C1 segment of cervical spinal cord (tissue), 14 donors: ENCODE data around the gene TDRD12.
"Not testable (repeated sequence)": the region's sequence is repeated elsewhere in the genome, so short reads cannot be mapped to it uniquely, and the experiment has no call there.

ENCODE experiments used
- DNase-seq, 14 donors: peaks; one replicate each; lab custom pipeline; 2025; lab: John Stamatoyannopoulos, UW

Gene TDRD12

DNA sequence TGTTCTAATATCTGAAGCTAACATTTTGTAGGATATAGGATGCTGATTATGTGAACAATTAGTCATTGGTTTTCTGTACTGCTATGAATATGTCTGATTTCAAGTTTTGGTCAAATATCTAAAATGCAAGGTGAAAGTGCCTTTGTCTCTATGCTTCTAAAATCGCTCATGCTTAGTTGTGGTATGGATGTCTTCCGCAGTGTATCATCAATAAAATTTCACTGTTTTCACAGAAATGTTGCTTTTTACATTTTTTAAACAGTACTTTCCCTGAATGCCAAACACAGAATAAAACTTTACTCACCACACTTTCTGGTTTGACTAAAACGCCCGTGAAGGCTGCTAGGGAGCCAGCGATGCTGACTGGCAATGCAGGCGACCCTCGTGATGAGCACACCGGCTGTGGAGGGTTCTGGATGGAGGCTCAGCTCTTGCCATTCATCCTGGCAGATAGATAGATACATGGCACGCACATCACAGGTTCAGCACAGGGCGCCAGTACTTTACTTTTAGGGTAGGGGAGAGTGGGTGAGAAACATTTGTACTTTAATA is 109.9 kb downstream of the TDRD12 start:
- DNase-seq, result no peak

GRCh38 chr19:32830231-32831014 is 110.9 kb downstream of the TDRD12 start:
- DNase-seq, result no peak

DNA sequence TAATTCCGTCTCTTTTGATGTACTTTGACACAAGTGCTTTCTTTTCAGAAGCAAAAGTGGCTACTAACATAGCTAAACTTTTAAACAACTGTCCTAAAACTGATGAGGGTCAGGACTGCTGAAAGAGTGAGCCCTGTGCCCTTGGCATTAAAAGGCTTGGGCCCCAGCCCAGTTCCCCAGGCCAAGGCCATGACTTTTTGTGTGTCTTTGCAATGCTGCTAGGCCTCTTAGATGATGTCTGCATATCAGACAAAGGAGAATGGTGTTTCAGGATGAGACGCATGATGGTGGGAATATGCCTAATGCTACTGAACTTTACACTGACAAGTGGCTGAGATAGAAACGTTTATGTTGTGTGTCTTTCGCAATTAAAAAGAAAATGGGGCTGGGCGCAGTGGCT is 112.0 kb downstream of the TDRD12 start:
- DNase-seq, result no peak

DNA sequence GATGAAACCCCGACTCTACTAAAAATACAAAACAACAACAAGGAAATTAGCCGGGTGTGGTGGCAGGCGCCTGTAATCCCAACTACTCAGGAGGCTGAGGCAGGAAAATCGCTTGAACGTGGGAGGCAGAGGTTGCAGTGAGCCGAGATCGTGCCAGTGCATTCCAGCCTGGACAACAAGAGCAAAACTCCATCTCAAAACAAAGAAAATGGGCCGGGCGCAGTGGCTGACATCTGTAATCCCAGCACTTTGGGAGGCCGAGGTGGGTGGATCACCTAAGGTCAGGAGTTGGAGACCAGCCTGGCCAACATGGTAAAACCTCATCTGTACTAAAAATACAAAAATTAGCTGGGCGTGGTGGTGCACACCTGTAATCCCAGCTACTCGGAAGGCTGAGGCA is 112.5 kb downstream of the TDRD12 start:
- DNase-seq, result not testable (repeated sequence)

- DNase-seq, result not testable (repeated sequence)
These were observed 113.3 kb downstream of the TDRD12 start for GRCh38 chr19:32832825-32833224.

GRCh38 chr19:32833388-32833787 is 113.8 kb downstream of the TDRD12 start:
- DNase-seq, result not testable (repeated sequence)

DNA sequence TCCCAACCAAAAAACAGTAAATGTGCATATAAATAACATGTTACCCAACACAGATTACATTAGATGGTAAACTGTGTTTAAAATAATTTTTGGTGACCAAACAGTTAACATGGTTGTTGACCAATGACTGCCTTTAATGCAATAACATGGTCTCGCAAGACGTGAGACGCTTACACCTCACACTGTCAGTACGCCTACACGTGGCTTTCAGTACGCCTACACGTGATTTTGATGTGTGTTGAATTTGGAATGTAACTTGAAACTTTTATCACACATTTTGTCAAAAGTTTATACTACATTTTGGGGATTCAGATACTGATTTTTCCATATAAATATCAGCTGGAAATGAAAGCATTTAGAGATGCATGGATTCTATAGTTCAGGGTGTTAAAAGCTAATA is 118.0 kb downstream of the TDRD12 start:
- DNase-seq, result no peak

DNA sequence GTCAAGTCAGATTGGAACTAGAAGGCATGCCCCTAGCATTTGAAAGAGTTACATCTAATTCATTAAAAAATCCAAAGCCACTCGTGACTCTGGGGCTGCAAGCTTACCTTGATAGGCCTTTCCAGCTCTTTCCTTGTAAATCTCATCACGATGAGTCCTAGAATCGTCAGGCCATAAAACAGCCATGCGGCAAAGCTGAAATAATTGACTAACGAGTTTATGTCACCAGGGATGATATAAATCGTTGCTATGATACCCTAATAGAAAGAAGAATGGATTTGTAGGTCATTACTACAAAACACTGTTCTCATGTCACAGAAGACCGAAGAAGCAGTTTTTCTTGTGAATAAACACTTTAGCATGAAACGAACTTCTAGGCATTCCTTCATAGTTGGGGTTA is 122.5 kb downstream of the TDRD12 start:
- DNase-seq, result no peak

DNA sequence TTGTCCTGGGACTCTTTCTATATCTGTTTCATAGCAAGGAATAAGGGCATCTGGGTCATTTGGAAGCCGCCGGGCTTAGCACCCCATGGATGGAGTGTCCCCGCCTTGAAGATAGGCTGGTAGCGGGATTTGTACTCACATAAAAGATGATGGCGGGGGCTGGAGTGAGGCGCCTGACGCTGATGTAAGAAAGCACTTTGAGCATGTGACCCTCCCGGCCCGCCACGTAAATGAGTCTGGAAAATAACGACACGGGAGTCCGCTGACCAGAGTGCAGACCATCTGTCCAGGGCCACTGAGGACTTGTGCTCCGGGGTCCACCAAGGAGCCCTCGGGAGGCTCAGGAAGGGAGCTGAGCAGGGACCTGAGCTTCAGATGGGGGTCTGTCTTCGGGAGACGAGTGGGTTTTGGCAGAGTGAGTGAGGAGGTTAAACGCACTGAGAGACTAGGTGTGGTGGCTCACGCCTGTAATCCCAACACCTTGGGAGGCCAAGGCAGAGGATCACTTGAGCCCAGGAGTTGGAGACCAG is 124.2 kb downstream of the TDRD12 start:
- DNase-seq, result no peak

- DNase-seq, result not testable (repeated sequence)
These were observed 128.5 kb downstream of the TDRD12 start for GRCh38 chr19:32848035-32848434.

DNA sequence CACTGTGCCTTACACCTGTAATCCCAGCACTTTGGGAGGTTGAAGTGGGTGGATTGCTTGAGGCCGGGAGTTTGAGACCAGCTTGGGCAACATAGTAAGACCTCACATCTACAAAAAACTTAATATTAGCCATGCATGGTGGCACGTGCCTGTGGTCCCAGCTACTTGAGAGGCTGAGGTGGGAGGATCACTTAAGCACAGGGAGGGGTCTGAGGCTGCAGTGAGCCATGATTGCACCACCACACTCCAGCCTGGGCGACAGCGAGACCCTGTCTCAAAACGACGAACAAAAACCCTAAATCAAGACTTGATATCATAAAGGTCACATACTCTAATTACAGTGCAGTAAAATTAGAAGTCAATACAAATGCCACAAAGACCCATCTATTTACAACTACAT is 132.6 kb downstream of the TDRD12 start:
- no peak for DNase-seq

- DNase-seq, result not testable (repeated sequence)
These were observed 137.3 kb downstream of the TDRD12 start for GRCh38 chr19:32856818-32857217.

DNA sequence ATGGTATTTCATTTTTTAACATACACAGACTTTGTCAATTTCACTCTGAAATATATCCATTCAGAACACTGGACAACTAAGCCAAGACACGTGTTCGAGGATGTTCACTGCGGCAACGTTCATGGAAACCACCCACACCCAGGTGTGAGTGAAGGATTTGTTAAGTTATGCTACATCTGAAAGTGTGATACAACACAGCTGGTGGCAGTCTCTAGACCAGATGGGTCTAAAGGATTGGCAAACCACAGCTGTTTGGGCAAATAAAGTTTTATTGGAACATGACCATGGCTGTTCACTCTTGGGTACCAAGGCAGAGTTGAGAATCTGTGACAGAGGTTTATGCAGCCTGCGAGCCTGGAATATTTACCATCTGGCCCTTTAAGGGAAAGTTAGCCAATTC is 138.0 kb downstream of the TDRD12 start:
- DNase-seq, result no peak

GRCh38 chr19:32858155-32858554 is 138.6 kb downstream of the TDRD12 start:
- DNase-seq, result no peak

- no peak for DNase-seq
These were observed 139.0 kb downstream of the TDRD12 start for GRCh38 chr19:32858559-32858958.

- DNase-seq, result no peak
These were observed 140.0 kb downstream of the TDRD12 start for GRCh38 chr19:32859591-32859990.

GRCh38 chr19:32861596-32861995 is 142.0 kb downstream of the TDRD12 start:
- no peak for DNase-seq

DNA sequence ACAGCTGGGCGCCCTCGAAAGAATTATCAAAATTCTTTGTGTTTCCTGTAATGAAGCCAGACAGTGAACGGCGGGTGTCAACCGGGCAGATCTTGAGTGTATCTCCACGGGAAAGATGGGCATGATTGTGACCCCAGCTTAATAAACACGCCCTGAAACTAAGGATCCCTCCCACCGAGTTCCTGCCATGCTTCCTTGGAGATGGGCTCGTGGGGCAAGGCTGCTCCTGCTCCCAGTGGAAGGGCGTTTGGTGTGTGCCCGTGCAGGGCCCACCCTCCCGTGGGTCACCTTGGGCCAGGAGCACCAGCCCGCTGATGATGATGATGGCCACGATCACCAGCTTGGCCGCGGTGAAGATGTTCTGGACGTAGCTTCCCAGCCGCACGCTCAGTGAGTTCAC is 142.6 kb downstream of the TDRD12 start:
- DNase-seq, result no peak

DNA sequence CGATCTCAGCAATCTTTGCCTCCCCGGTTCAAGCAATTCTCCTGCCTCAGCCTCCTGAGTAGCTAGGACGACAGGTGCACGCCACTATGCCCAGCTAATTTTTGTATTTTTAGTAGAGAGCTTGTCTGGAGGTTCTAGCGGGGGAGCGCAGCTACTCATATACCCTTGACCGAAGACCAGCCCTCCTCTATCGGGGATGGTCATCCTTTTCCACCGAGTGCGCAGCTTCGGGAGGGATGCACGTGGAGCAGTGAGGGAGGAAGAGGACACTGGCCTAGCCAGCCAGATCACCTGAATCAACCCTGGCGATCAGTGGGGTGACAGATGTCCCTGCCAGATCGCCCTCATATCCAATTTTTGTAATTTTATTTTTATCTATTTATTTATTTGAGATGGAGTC is 143.2 kb downstream of the TDRD12 start:
- no peak for DNase-seq

- no peak for DNase-seq
These were observed 143.7 kb downstream of the TDRD12 start for GRCh38 chr19:32863301-32863700.

GRCh38 chr19:32863841-32864240 is 144.3 kb downstream of the TDRD12 start:
- no peak for DNase-seq

GRCh38 chr19:32864318-32865007 is 144.9 kb downstream of the TDRD12 start:
- no peak for DNase-seq

DNA sequence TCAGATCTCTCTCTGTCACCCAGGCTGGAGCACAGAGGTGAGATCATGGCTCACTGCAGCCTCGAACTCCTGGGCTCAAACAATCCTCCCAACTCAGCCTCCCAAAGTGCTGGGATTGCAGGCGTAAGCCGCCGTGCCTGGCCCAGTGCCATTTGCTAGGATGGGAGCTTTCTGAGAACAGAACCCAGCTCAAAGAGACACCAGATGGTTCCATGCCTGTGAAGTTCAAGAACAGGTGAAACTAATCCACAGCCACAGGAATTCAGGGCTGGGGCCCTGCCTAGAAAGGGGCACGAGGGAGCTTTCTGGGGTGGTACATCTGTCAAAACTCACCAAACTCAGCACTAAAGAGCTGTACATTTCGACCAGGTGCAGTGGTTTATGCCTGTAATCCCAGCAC is 145.8 kb downstream of the TDRD12 start:
- DNase-seq, result no peak
